Skin of body (tissue), 2 donors: ENCODE measurements around the gene BPIFB6. TPM values are rescaled to one million over a fixed set of nuclear protein-coding genes. Genes with fewer than 3 reads are reported as not detected.

Experiments
- DNase-seq: peaks from one replicate; lab custom pipeline; 2025; lab: John Stamatoyannopoulos, UW
- total RNA-seq: library from RNA; depleted of rRNA; stranded (reverse); fragments of >200 nt; gene quantifications from one replicate; pipeline ENCODE4 v1.2.3, GENCODE V29; 2014

The BPIFB6 gene
- total RNA-seq, 1 donor from 2014 or later = not detected

GRCh38 chr20:33083544-33084340 lies 52.3 kb downstream of the BPIFB6 start:
- DNase-seq = no peak

GRCh38 chr20:33084722-33085121 lies 53.3 kb downstream of the BPIFB6 start:
- no peak for DNase-seq

- DNase-seq = no peak
Observed at GRCh38 chr20:33086052-33086722, 54.7 kb downstream of the BPIFB6 start.

GRCh38 chr20:33091147-33091546 lies 59.7 kb downstream of the BPIFB6 start:
- DNase-seq = no peak

GRCh38 chr20:33091693-33092092 lies 60.2 kb downstream of the BPIFB6 start:
- DNase-seq = no peak

GRCh38 chr20:33092361-33092760 lies 60.9 kb downstream of the BPIFB6 start:
- no peak for DNase-seq

- no peak for DNase-seq
Observed at GRCh38 chr20:33093074-33093473, 61.6 kb downstream of the BPIFB6 start.

- no peak for DNase-seq
Observed at GRCh38 chr20:33093582-33093981, 62.1 kb downstream of the BPIFB6 start.

Other genes starting within 250 kb of the BPIFB6 start
- 58.3 TPM for gene MAPRE1, start 211.7 kb upstream of the BPIFB6 start, total RNA-seq
- not detected for gene EFCAB8, start 172.7 kb upstream of the BPIFB6 start, total RNA-seq
- not detected for gene SUN5, start 27.2 kb upstream of the BPIFB6 start, total RNA-seq
- not detected for gene BPIFB2, start 23.9 kb upstream of the BPIFB6 start, total RNA-seq
- gene BPIFB3, start 22.3 kb downstream of the BPIFB6 start, total RNA-seq = not detected
- not detected for gene BPIFB4, start 48.0 kb downstream of the BPIFB6 start, total RNA-seq
- not detected for gene BPIFA2, start 136.5 kb downstream of the BPIFB6 start, total RNA-seq
- not detected for gene BPIFA3, start 185.7 kb downstream of the BPIFB6 start, total RNA-seq
- not detected for gene BPIFA1, start 204.3 kb downstream of the BPIFB6 start, total RNA-seq